ENCODE results near the gene ABCF3. TPM values are rescaled to one million over a fixed set of nuclear protein-coding genes. Genes with fewer than 3 reads are reported as not detected.

Gene ABCF3
- polyA plus RNA-seq, 1 donor (not counting 4 experiments of a cell fraction or from before 2014, with no cell fraction given), result 39.2 TPM

- Histone ChIP-seq H3K9ac (ENCODE audit: control insufficient read depth, extremely low read depth, insufficient read depth, low read length) (no peak overlapping the region), H3K4me2 (ENCODE audit: control insufficient read depth, extremely low read depth, insufficient read depth, low read depth, low read length) (no peak overlapping the region), H3K9me1 (ENCODE audit: control insufficient read depth, extremely low read depth, insufficient read depth, low read length) (no peaks in the 10 kb centered on the region), H2AFZ (ENCODE audit: control insufficient read depth, low read length) (no peak overlapping the region), H3K9me3 (ENCODE audit: control insufficient read depth, low read depth, low read length) (no peaks in the 10 kb centered on the region), H3K79me2 (ENCODE audit: control insufficient read depth, insufficient read depth, low read length) (no peaks in the 10 kb centered on the region), H3K36me3 (ENCODE audit: control insufficient read depth in 2 of 2, extremely low read depth in 1 of 2, insufficient read depth in 2 of 2, low read length in 2 of 2) (no peaks in the 10 kb centered on the region), H3K4me1 (ENCODE audit: control insufficient read depth, extremely low read depth, insufficient read depth, low read length) (no peaks in the 10 kb centered on the region), H3K27me3 (ENCODE audit: control insufficient read depth, extremely low read depth, insufficient read depth, low read length) (peaks cover 6% of the 10 kb centered on the region), H3K4me3 (ENCODE audit: control insufficient read depth in 2 of 3, extremely low read depth in 1 of 3, insufficient read depth in 2 of 3, low read depth in 1 of 3, low read length in 3 of 3) (no peak overlapping the region), H4K20me1 (ENCODE audit: control insufficient read depth, extremely low read depth, insufficient read depth, low read length) (no peaks in the 10 kb centered on the region), H3K27ac (ENCODE audit: control insufficient read depth, insufficient read depth, low read length) (no peak overlapping the region)
- TF ChIP-seq EZH2 (IDR thresholded peaks at IDR 0.05; ENCODE audit: low read length) (no peak), CTCF (optimal IDR thresholded peaks at IDR 0.05 in 1 of 3, IDR thresholded peaks at IDR 0.05 in 1 of 3, conservative IDR thresholded peaks at IDR 0.05 in 1 of 3; ENCODE audit: extremely low read depth in 1 of 3, insufficient read depth in 2 of 3, low read length in 3 of 3) (no peak)
- no peak for DNase-seq (ENCODE audit: low read depth, low spot score)
- dilution Hi-C loops (cut with MboI; ENCODE audit: extremely low pct_ligation_motif_present, low sequenced_read_pairs), result no loop called here
- FAIRE-seq, result no peak
These were observed 17.5 kb downstream of the ABCF3 start for GRCh38 chr3:184203526-184203925.

GRCh38 chr3:184209146-184209923 lies 23.3 kb downstream of the ABCF3 start:
- no peak for TF ChIP-seq EZH2 (IDR thresholded peaks at IDR 0.05; ENCODE audit: low read length)
- TF ChIP-seq CTCF (optimal IDR thresholded peaks at IDR 0.05 in 1 of 3, IDR thresholded peaks at IDR 0.05 in 1 of 3, conservative IDR thresholded peaks at IDR 0.05 in 1 of 3; ENCODE audit: extremely low read depth in 1 of 3, insufficient read depth in 2 of 3, low read length in 3 of 3), result no peak
- H3K9ac ChIP-seq (ENCODE audit: control insufficient read depth, extremely low read depth, insufficient read depth, low read length), result no peak overlapping the region
- no peak overlapping the region for H3K27ac ChIP-seq (ENCODE audit: control insufficient read depth, insufficient read depth, low read length)
- no peak overlapping the region for H3K4me3 ChIP-seq (ENCODE audit: control insufficient read depth in 2 of 3, extremely low read depth in 1 of 3, insufficient read depth in 2 of 3, low read depth in 1 of 3, low read length in 3 of 3)
- H3K79me2 ChIP-seq (ENCODE audit: control insufficient read depth, insufficient read depth, low read length), result no peaks in the 10 kb centered on the region
- peaks cover 6% of the 10 kb centered on the region for H3K27me3 ChIP-seq (ENCODE audit: control insufficient read depth, extremely low read depth, insufficient read depth, low read length)
- DNase-seq (ENCODE audit: low read depth, low spot score), result no peak
- no peak for FAIRE-seq
- H3K4me1 ChIP-seq (ENCODE audit: control insufficient read depth, extremely low read depth, insufficient read depth, low read length), result no peaks in the 10 kb centered on the region
- dilution Hi-C loops (cut with MboI; ENCODE audit: extremely low pct_ligation_motif_present, low sequenced_read_pairs), result no loop called here
- no peaks in the 10 kb centered on the region for H3K36me3 ChIP-seq (ENCODE audit: control insufficient read depth in 2 of 2, extremely low read depth in 1 of 2, insufficient read depth in 2 of 2, low read length in 2 of 2)
- no peak overlapping the region for H2AFZ ChIP-seq (ENCODE audit: control insufficient read depth, low read length)
- H4K20me1 ChIP-seq (ENCODE audit: control insufficient read depth, extremely low read depth, insufficient read depth, low read length), result no peaks in the 10 kb centered on the region
- no peaks in the 10 kb centered on the region for H3K9me3 ChIP-seq (ENCODE audit: control insufficient read depth, low read depth, low read length)
- H3K9me1 ChIP-seq (ENCODE audit: control insufficient read depth, extremely low read depth, insufficient read depth, low read length), result no peaks in the 10 kb centered on the region
- no peak overlapping the region for H3K4me2 ChIP-seq (ENCODE audit: control insufficient read depth, extremely low read depth, insufficient read depth, low read depth, low read length)
